Heart right ventricle (tissue), 16 donors: ENCODE data around the gene AMFR. TPM values are rescaled to one million over a fixed set of nuclear protein-coding genes. Genes with fewer than 3 reads are reported as not detected.

ENCODE experiments used
- ATAC-seq, 8 donors: fragments of 200-7000 bp; cut with Tn5 transposase; one replicate each; pipeline ENCODE4 v1.9.1; 2020; ENCODE audit warnings: mild to moderate bottlenecking in 8 of 8, moderate library complexity in 8 of 8, moderate number of reproducible peaks in 1 of 8
- DNase-seq, 2 donors: peaks; one replicate each; pipeline ENCODE4 v3.0.0-alpha.2; 2020
- H3K27ac ChIP-seq, 10 donors: fragments of 200-600 bp; sonication (generic) in 2 of 10; one replicate each; pipeline versions ENCODE4 v1.5.0 to v1.8.0; 2020 to 2022; ENCODE audit warnings: mild to moderate bottlenecking in 3 of 10
- H3K27me3 ChIP-seq, 7 donors: fragments of 200-600 bp; one replicate each; pipeline ENCODE4 v1.8.0; 2021 to 2022; ENCODE audit warnings: mild to moderate bottlenecking in 2 of 7
- H3K36me3 ChIP-seq, 9 donors: fragments of 200-600 bp; sonication (generic) in 1 of 9; one replicate each; pipeline versions ENCODE4 v1.5.0 to v1.8.0; 2020 to 2022; ENCODE audit warnings: mild to moderate bottlenecking in 2 of 9
- H3K4me1 ChIP-seq, 9 donors: fragments of 200-600 bp; sonication (generic) in 1 of 9; one replicate each; pipeline versions ENCODE4 v1.5.0 to v1.8.0; 2020 to 2022; ENCODE audit warnings: mild to moderate bottlenecking in 4 of 9
- H3K4me3 ChIP-seq, 10 donors: fragments of 200-600 bp; sonication (generic) in 2 of 10; one replicate each; pipeline versions ENCODE4 v1.5.0 to v1.8.0; 2020 to 2022; ENCODE audit warnings: mild to moderate bottlenecking in 7 of 10, moderate library complexity in 2 of 10
- H3K9me3 ChIP-seq, 11 donors: fragments of 200-600 bp in 10 of 11; sonication (generic) in 2 of 11; one replicate each; pipeline versions ENCODE4 v1.5.0 to v1.8.0; 2013 to 2022; ENCODE audit warnings: mild to moderate bottlenecking in 2 of 11, control low read depth in 1 of 11, moderate library complexity in 1 of 11
- WGBS, 2 donors: extraction: QIAGEN DNeasy Blood & Tissue Kit; methylation state at CpG; one replicate each; pipeline ENCODE4 v1.1.7; 2013; ENCODE audit warnings: inconsistent platforms in 1 of 2; 5-methylcytosine and 5-hydroxymethylcytosine counted together
- intact Hi-C, 10 donors: fragments of 100-400 bp; cut with DNase I; formaldehyde crosslinking; loops; one replicate each; pipeline versions ENCODE4 v1.11.1 to v1.14.2; 2022
- polyA plus RNA-seq, 2 donors: library from polyadenylated mRNA; stranded (reverse); fragments of 200-250 nt; gene quantifications; one replicate each; pipeline ENCODE4 v1.2.3, GENCODE V29; 2013
- total RNA-seq, 10 donors: library from RNA; stranded (reverse); fragmentation: NEBNext Ultra II Directional in 3 of 10; extraction: Animal tissue kit (Norgen Biotek cat#: 25700) in 3 of 10; gene quantifications; one replicate each; pipeline versions ENCODE4 v1.2.1 to v1.2.4, GENCODE V29; 2021 to 2023
- TF ChIP-seq, protein P1 (sequence below), 9 donors: fragments of 200-600 bp; sonication (generic) in 2 of 9; IDR thresholded peaks; one replicate each; pipeline versions ENCODE4 v1.5.0 to v1.8.0; 2021 to 2022; ENCODE audit warnings: antibody characterized with exemption in 9 of 9, mild to moderate bottlenecking in 5 of 9, moderate library complexity in 1 of 9
- donor health status: Arrhythmogenic right ventricular cardiomyopathy.
- donor health status: ischemic (EF 13 %, LVEDD 7.1; RV severe dilation, severe dysfunction).
- donor health status: healthy with polysubstance abuse.
- donor health status: DM: no; HTN: yes; CAD: no.
- donor health status: DM: no; HTN: no; CAD: no.
- donor health status: ischemic (EF 25% LVEDD 6.9; RV normal size, moderate dysfunction).
- donor health status: ischemic (EF 25% LVEDD 5.7; RV mildly dilated, moderate dysfunction).
- donor health status: healthy.
- donor health status: DM: yes; HTN: yes; CAD: no.
- donor health status: Ischemic cardiomyopathy.
- donor health status: ischemic (EF 35%, LVEDD 5.7; RV mildly dilated, moderate dysfunction).
- donor health status: nonischemic (EF 11% LVEDD 7.7; RV severe dilation, severe dysfunction).
- donor health status: DM: yes; HTN: yes; CAD: no.
- donor health status: PGD.
- donor health status: ischemic (EF 29% LVEDD 5.4; RV normal size, mild dysfunction).
- donor health status: nonischemic (EF 23%, LVEDD 6.1; RV moderate dilation, normal function).

The AMFR gene
- total and polyA plus RNA-seq, 12 donors, result 18.1 to 87.9 (median 65.9) TPM

- Histone ChIP-seq H3K36me3 (peaks cover 0 to 75% (median 34%) of the 10 kb centered on the region in 9 donors), H3K9me3 (no peaks in the 10 kb centered on the region), H3K27me3 (no peaks in the 10 kb centered on the region), H3K27ac (no peak overlapping the region), H3K4me1 (peaks cover 0 to 23% (median 18%) of the 10 kb centered on the region in 9 donors), H3K4me3 (no peak overlapping the region)
- 93 to 94% methylated on average over 5 of the region's 5 CpGs for WGBS, 2 donors
- TF ChIP-seq, protein P1, sequence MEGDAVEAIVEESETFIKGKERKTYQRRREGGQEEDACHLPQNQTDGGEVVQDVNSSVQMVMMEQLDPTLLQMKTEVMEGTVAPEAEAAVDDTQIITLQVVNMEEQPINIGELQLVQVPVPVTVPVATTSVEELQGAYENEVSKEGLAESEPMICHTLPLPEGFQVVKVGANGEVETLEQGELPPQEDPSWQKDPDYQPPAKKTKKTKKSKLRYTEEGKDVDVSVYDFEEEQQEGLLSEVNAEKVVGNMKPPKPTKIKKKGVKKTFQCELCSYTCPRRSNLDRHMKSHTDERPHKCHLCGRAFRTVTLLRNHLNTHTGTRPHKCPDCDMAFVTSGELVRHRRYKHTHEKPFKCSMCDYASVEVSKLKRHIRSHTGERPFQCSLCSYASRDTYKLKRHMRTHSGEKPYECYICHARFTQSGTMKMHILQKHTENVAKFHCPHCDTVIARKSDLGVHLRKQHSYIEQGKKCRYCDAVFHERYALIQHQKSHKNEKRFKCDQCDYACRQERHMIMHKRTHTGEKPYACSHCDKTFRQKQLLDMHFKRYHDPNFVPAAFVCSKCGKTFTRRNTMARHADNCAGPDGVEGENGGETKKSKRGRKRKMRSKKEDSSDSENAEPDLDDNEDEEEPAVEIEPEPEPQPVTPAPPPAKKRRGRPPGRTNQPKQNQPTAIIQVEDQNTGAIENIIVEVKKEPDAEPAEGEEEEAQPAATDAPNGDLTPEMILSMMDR (IDR thresholded peaks at IDR 0.05), result no peak
- ATAC-seq, result no peak
- DNase-seq, result no peak
- intact Hi-C loops, result no loop called here
Measured at GRCh38 chr16:56369202-56369601, 56.1 kb downstream of the AMFR start.

DNA sequence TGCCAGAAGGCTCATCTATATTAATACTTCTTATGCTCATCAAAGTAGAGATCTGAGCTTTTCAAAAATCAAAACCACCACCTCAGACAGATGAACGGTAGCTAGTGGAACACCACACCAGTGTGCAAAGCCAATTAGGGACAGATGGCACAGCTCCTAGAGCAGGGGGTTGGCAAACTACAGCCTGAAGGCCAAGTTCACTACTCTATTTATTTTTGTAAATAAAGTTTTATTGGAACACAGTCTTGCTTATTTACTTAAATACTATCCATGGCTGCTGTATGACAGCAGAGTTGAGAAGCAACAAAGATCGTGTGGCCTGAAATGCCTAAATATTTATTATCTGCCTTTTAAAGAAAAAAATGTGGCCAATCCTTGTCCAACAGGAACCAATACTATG lies 56.8 kb downstream of the AMFR start:
- Histone ChIP-seq H3K4me1 (peaks cover 0 to 23% (median 18%) of the 10 kb centered on the region in 9 donors), H3K27me3 (no peaks in the 10 kb centered on the region), H3K36me3 (peaks cover 0 to 75% (median 41%) of the 10 kb centered on the region in 9 donors), H3K4me3 (no peak overlapping the region), H3K9me3 (no peaks in the 10 kb centered on the region), H3K27ac (no peak overlapping the region)
- intact Hi-C loops, result no loop called here
- TF ChIP-seq, protein P1 (IDR thresholded peaks at IDR 0.05), result no peak
- ATAC-seq (no peak), DNase-seq (no peak)
- 95 to 100% methylated on average over 2 of the region's 2 CpGs for WGBS, 2 donors

- H3K4me3 ChIP-seq, result no peak overlapping the region
- ATAC-seq (no peak), DNase-seq (no peak)
- H3K36me3 ChIP-seq, result peaks cover 0 to 75% (median 48%) of the 10 kb centered on the region in 9 donors
- intact Hi-C loops, result no loop called here
- no peaks in the 10 kb centered on the region for H3K9me3 ChIP-seq
- TF ChIP-seq, protein P1 (IDR thresholded peaks at IDR 0.05), result no peak
- H3K27ac ChIP-seq, result no peak overlapping the region
- WGBS, 2 donors, result 93 to 94% methylated on average over 6 of the region's 6 CpGs
- H3K27me3 ChIP-seq, result no peaks in the 10 kb centered on the region
- H3K4me1 ChIP-seq, result peaks cover 0 to 23% (median 18%) of the 10 kb centered on the region in 9 donors
Measured at GRCh38 chr16:56367764-56368163, 57.6 kb downstream of the AMFR start.

GRCh38 chr16:56366945-56367344 lies 58.4 kb downstream of the AMFR start:
- H3K36me3 ChIP-seq, result peaks cover 0 to 79% (median 56%) of the 10 kb centered on the region in 9 donors
- DNase-seq (no peak), ATAC-seq (no peak)
- no peaks in the 10 kb centered on the region for H3K27me3 ChIP-seq
- TF ChIP-seq, protein P1 (IDR thresholded peaks at IDR 0.05), result no peak
- intact Hi-C loops, result no loop called here
- 92 to 95% methylated on average over 9 of the region's 9 CpGs for WGBS, 2 donors
- no peak overlapping the region for H3K27ac ChIP-seq
- H3K9me3 ChIP-seq, result no peaks in the 10 kb centered on the region
- peaks cover 0 to 23% (median 18%) of the 10 kb centered on the region in 9 donors for H3K4me1 ChIP-seq
- no peak overlapping the region for H3K4me3 ChIP-seq
